OCI-LY7 (cell line): ENCODE results near the gene IFT88. TPM values are rescaled to one million over a fixed set of nuclear protein-coding genes. Genes with fewer than 3 reads are reported as not detected.

Source experiments
- BruUV-seq: library from RNA; stranded (reverse); fragments of 400-500 nt; replicated peaks from 2 replicates; lab custom pipeline; 2021; lab: Mats Ljungman, UMichigan
- CTCF ChIA-PET: fragments of 300-600 bp; sonication (Branson Sonifier 250); formaldehyde crosslinking; loops from one replicate; lab custom pipeline; 2022; ENCODE audit warnings: antibody characterized with exemption; ENCODE audit not compliant: unreplicated experiment; lab: Charles Lee
- POLR2A ChIA-PET: fragments of 300-600 bp; sonication (Branson Sonifier 250); formaldehyde crosslinking; loops from one replicate; lab custom pipeline; 2022; ENCODE audit warnings: antibody characterized with exemption; lab: Charles Lee
- DNase-seq: peaks from one replicate; pipeline ENCODE4 v3.0.0-alpha.2; 2015; ENCODE audit warnings: low spot score
- H2AFZ ChIP-seq: fragments of 200-600 bp; sonication (generic), shearing (Covaris generic); 2 replicates; pipeline ENCODE4 v1.6.1; 2014; ENCODE audit warnings: mild to moderate bottlenecking, antibody characterized with exemption, low read length, moderate library complexity
- H3K27ac ChIP-seq: fragments of 200-600 bp; sonication (generic); 2 replicates; pipeline ENCODE4 v1.5.1; 2014; ENCODE audit warnings: mixed run types, low read depth, mild to moderate bottlenecking, moderate library complexity, low read length, inconsistent platforms; ENCODE audit not compliant: poor library complexity, severe bottlenecking
- H3K36me3 ChIP-seq: fragments of 200-600 bp; sonication (generic); 2 replicates; pipeline ENCODE4 v1.6.1; 2014; ENCODE audit warnings: mild to moderate bottlenecking, antibody characterized with exemption, low read length, moderate library complexity, mixed read lengths; ENCODE audit not compliant: insufficient read depth
- H3K4me1 ChIP-seq: fragments of 200-600 bp; sonication (generic); 2 replicates; pipeline ENCODE4 v1.5.1; 2014; ENCODE audit warnings: mild to moderate bottlenecking, low read length; ENCODE audit not compliant: insufficient read depth, poor library complexity, severe bottlenecking
- H3K4me2 ChIP-seq: fragments of 200-600 bp; sonication (generic); 2 replicates; pipeline ENCODE4 v1.6.1; 2014; ENCODE audit warnings: mild to moderate bottlenecking, low read length
- H3K4me3 ChIP-seq: fragments of 200-600 bp; sonication (generic); 2 replicates; pipeline ENCODE4 v1.5.1; 2014; ENCODE audit warnings: mild to moderate bottlenecking, low read depth, low read length; ENCODE audit not compliant: poor library complexity, severe bottlenecking
- H3K79me2 ChIP-seq: fragments of 200-600 bp; sonication (generic); 2 replicates; pipeline ENCODE4 v1.6.1; 2016; ENCODE audit warnings: low read depth, mild to moderate bottlenecking, low read length, moderate library complexity, mixed read lengths; ENCODE audit not compliant: insufficient read depth
- H3K9me2 ChIP-seq: fragments of 200-600 bp; sonication (generic); 2 replicates; pipeline ENCODE4 v1.6.1; 2016; ENCODE audit warnings: mild to moderate bottlenecking, low read length, mixed read lengths; ENCODE audit not compliant: insufficient read depth
- H3K9me3 ChIP-seq: fragments of 200-600 bp; sonication (generic); 2 replicates; pipeline ENCODE4 v1.6.1; 2014; ENCODE audit warnings: mild to moderate bottlenecking, mixed run types, low read length, mixed read lengths
- H4K20me1 ChIP-seq: fragments of 200-600 bp; sonication (generic); 2 replicates; pipeline ENCODE4 v1.6.1; 2014; ENCODE audit warnings: mild to moderate bottlenecking, antibody characterized with exemption, low read length, moderate library complexity, mixed read lengths; ENCODE audit not compliant: insufficient read depth
- CTCF ChIP-seq: fragments of 200-600 bp; sonication (generic); conservative IDR thresholded peaks from 2 replicates; pipeline ENCODE4 v1.5.1; 2014; ENCODE audit warnings: mild to moderate bottlenecking, antibody characterized with exemption, low read length, moderate library complexity, mixed read lengths
- EZH2phosphoT487 ChIP-seq: fragments of 200-600 bp; sonication (generic); IDR thresholded peaks from 2 replicates; pipeline ENCODE4 v1.6.1; 2018; ENCODE audit warnings: low read depth, borderline replicate concordance, mild to moderate bottlenecking, mixed run types, antibody characterized with exemption, low read length, moderate library complexity, mixed read lengths
- intact Hi-C: fragments of 100-400 bp; cut with micrococcal nuclease; formaldehyde crosslinking; loops from one replicate; pipeline ENCODE4 v1.10.0; 2022; ENCODE audit not compliant: unreplicated experiment
- total RNA-seq, 2 experiments: library from RNA; depleted of rRNA in 1 of 2; stranded (reverse); fragments of >200 nt in 1 of 2; shearing (Covaris generic) in 1 of 2; gene quantifications; 2 replicates each; pipeline ENCODE4 v1.2.3, GENCODE V29; 2014 to 2022

Gene IFT88
- total RNA-seq, 2 experiments from 2014 or later, result 6.1 to 6.9 TPM

DNA sequence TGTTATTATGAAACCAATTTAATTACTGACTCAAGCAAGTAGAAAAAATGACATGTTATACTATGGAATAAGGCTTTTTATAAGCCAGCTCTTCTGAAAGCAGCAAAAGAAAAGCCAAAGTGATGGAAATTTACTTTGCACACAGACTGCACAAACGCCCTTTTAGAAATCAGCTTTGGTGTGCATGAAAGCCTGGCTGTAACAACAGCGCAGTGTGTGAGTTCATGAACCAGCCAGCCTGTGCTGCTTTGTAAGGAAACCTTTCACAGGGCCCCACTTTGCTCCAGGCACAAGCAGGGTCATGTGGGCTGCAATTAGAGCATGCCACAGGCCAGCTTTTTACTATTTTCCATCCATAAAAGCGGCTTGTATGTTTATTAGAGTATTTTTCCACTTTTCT is 13.6 kb upstream of the IFT88 start:
- Histone ChIP-seq H3K79me2 (no peaks in the 10 kb centered on the region), H3K9me2 (no peaks in the 10 kb centered on the region), H3K9me3 (no peaks in the 10 kb centered on the region), H3K4me3 (no peak overlapping the region), H4K20me1 (no peaks in the 10 kb centered on the region), H3K36me3 (no peaks in the 10 kb centered on the region), H3K27ac (no peak overlapping the region), H3K4me2 (no peak overlapping the region), H2AFZ (no peak overlapping the region), H3K4me1 (no peaks in the 10 kb centered on the region)
- TF ChIP-seq EZH2phosphoT487, result no peak
- TF ChIP-seq CTCF, result no peak
- ChIA-PET CTCF (no interaction called here), POLR2A (interaction anchor here (0.6 kb wide), 1 partner anchor 374 kb away, joined by 3 read pairs; no protein-coding TSS in a partner anchor)
- no TSS peak for BruUV-seq
- intact Hi-C loops, result no loop called here
- no peak for DNase-seq

DNA sequence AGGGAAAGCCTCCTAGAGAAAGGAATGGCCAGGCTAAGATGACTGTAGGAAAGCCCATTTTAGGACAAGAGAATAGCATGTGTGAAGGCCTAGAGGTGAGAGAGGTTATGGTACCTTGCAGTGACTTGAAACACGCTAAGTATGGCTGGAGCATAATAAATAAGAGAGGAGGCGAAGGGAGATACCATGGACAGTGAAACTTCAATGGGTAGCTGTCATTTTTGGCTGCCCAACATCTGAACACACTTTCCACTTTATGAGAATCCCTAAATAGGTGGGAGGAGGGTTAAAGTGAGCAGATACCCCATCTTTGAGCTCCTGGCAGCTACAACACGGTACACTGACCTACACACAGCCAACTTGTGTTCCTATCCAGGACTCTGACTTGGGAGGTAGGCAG is 8.0 kb upstream of the IFT88 start:
- intact Hi-C loops, result no loop called here
- POLR2A ChIA-PET, result interaction anchor here (0.7 kb wide), 1 partner anchor 637 kb away, joined by 3 read pairs; no protein-coding TSS in a partner anchor
- H3K79me2 ChIP-seq, result no peaks in the 10 kb centered on the region
- no peaks in the 10 kb centered on the region for H3K36me3 ChIP-seq
- H3K4me2 ChIP-seq, result no peak overlapping the region
- no peaks in the 10 kb centered on the region for H3K4me1 ChIP-seq
- TF ChIP-seq EZH2phosphoT487 (no peak), CTCF (no peak)
- DNase-seq, result no peak
- H3K9me3 ChIP-seq, result no peaks in the 10 kb centered on the region
- H2AFZ ChIP-seq, result no peak overlapping the region
- CTCF ChIA-PET, result no interaction called here
- no peak overlapping the region for H3K27ac ChIP-seq
- H3K9me2 ChIP-seq, result no peaks in the 10 kb centered on the region
- no TSS peak for BruUV-seq
- H4K20me1 ChIP-seq, result no peaks in the 10 kb centered on the region
- H3K4me3 ChIP-seq, result no peak overlapping the region

GRCh38 chr13:20559659-20560356 is 7.1 kb upstream of the IFT88 start:
- no peaks in the 10 kb centered on the region for H3K36me3 ChIP-seq
- H4K20me1 ChIP-seq, result no peaks in the 10 kb centered on the region
- no peak overlapping the region for H3K4me2 ChIP-seq
- no peaks in the 10 kb centered on the region for H3K4me1 ChIP-seq
- BruUV-seq, result no TSS peak
- no peak overlapping the region for H3K27ac ChIP-seq
- no peak for DNase-seq
- H3K4me3 ChIP-seq, result no peak overlapping the region
- ChIA-PET POLR2A (no interaction called here), CTCF (no interaction called here)
- TF ChIP-seq CTCF (no peak), EZH2phosphoT487 (no peak)
- no peaks in the 10 kb centered on the region for H3K9me3 ChIP-seq
- no peaks in the 10 kb centered on the region for H3K9me2 ChIP-seq
- no peak overlapping the region for H2AFZ ChIP-seq
- H3K79me2 ChIP-seq, result no peaks in the 10 kb centered on the region
- intact Hi-C loops, result loop anchor here (10.0 kb wide), 1 partner anchor 365 kb away; no protein-coding TSS in a partner anchor
